ENCODE results near the gene GNG7.
"Not testable (repeated sequence)": the region's sequence is repeated elsewhere in the genome, so short reads cannot be mapped to it uniquely, and the experiment has no call there.

The GNG7 gene

GRCh38 chr19:2519482-2519881, 183.0 kb downstream of the GNG7 start:
- no peak overlapping the region for H3K4me3 ChIP-seq (ENCODE audit: low read depth, low read length)
- TF ChIP-seq CTCF (IDR thresholded peaks at IDR 0.05; ENCODE audit: borderline replicate concordance, insufficient read depth, low read depth, low read length) = no peak

GRCh38 chr19:2518856-2519255, 183.6 kb downstream of the GNG7 start:
- not testable (repeated sequence) for H3K4me3 ChIP-seq (ENCODE audit: low read depth, low read length)

- no peak overlapping the region for H3K4me3 ChIP-seq (ENCODE audit: low read depth, low read length)
- no peak for TF ChIP-seq CTCF (IDR thresholded peaks at IDR 0.05; ENCODE audit: borderline replicate concordance, insufficient read depth, low read depth, low read length)
Observed at GRCh38 chr19:2517881-2518601, 184.5 kb downstream of the GNG7 start.

- no peak for TF ChIP-seq CTCF (IDR thresholded peaks at IDR 0.05; ENCODE audit: borderline replicate concordance, insufficient read depth, low read depth, low read length)
- no peak overlapping the region for H3K4me3 ChIP-seq (ENCODE audit: low read depth, low read length)
Observed at GRCh38 chr19:2516727-2517126, 185.8 kb downstream of the GNG7 start.

- H3K4me3 ChIP-seq (ENCODE audit: low read depth, low read length) = no peak overlapping the region
- no peak for TF ChIP-seq CTCF (IDR thresholded peaks at IDR 0.05; ENCODE audit: borderline replicate concordance, insufficient read depth, low read depth, low read length)
Observed at GRCh38 chr19:2514981-2515518, 187.4 kb downstream of the GNG7 start.

- no peak for TF ChIP-seq CTCF (IDR thresholded peaks at IDR 0.05; ENCODE audit: borderline replicate concordance, insufficient read depth, low read depth, low read length)
- no peak overlapping the region for H3K4me3 ChIP-seq (ENCODE audit: low read depth, low read length)
Observed at GRCh38 chr19:2512523-2513431, 189.7 kb downstream of the GNG7 start.

- no peak overlapping the region for H3K4me3 ChIP-seq (ENCODE audit: low read depth, low read length)
- TF ChIP-seq CTCF (IDR thresholded peaks at IDR 0.05; ENCODE audit: borderline replicate concordance, insufficient read depth, low read depth, low read length) = no peak
Observed at GRCh38 chr19:2511991-2512390, 190.5 kb downstream of the GNG7 start.
